WERI-Rb-1 (cell line): ENCODE results near the gene RTP2.

ENCODE experiments used
- DNase-seq: peaks from one replicate; pipeline ENCODE4 v3.0.0-alpha.2; 2020
- H3K27ac ChIP-seq: fragments of 250-450 bp; sonication (Bioruptor Pico); 2 replicates; pipeline ENCODE4 v1.5.1; 2020; ENCODE audit warnings: mild to moderate bottlenecking, moderate library complexity
- H3K27me3 ChIP-seq: fragments of 250-450 bp; sonication (Bioruptor Pico); 2 replicates; pipeline ENCODE4 v1.5.1; 2021; ENCODE audit warnings: mild to moderate bottlenecking, low read depth, moderate library complexity; ENCODE audit not compliant: insufficient read depth, severe bottlenecking
- H3K36me3 ChIP-seq: fragments of 250-450 bp; sonication (Bioruptor Pico); 2 replicates; pipeline ENCODE4 v1.5.1; 2020; ENCODE audit warnings: mild to moderate bottlenecking, moderate library complexity
- H3K4me3 ChIP-seq: 2 replicates; pipeline ENCODE4 v1.5.1; 2011; ENCODE audit warnings: low read depth, mild to moderate bottlenecking, control low read depth, low read length
- H3K9me3 ChIP-seq: fragments of 250-450 bp; sonication (Bioruptor Pico); 2 replicates; pipeline ENCODE4 v1.5.1; 2021; ENCODE audit warnings: mild to moderate bottlenecking, moderate library complexity; ENCODE audit not compliant: severe bottlenecking
- TF ChIP-seq, protein P1 (sequence below): IDR thresholded peaks from 2 replicates; pipeline ENCODE4 v1.5.1; 2011; ENCODE audit warnings: low read depth, mild to moderate bottlenecking, control low read depth, inconsistent platforms, low read length

Gene RTP2

DNA sequence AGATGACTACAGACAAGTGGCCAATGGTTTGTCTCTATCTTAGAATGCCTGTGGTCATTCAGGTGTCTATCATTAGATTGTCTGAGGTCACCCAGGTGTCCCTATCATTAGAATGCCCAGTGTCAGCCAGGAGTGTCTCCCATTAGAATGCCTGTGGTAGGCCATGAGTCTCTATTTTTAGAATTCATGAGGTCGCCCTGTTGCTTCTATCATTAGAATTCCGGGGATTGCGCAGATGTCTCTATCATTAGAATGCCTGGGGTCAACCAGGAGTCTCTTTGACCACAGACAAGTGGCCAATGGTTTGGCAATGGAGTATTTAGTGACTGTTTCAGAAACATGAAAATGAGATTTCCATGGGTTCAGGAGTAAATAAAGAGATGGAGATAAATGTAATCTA is 7.6 kb downstream of the RTP2 start:
- H3K27me3 ChIP-seq = peaks cover 50% of the 10 kb centered on the region
- no peak for DNase-seq

GRCh38 chr3:187693431-187693830 is 8.9 kb downstream of the RTP2 start:
- H3K27me3 ChIP-seq = peaks cover 58% of the 10 kb centered on the region
- TF ChIP-seq, protein P1, sequence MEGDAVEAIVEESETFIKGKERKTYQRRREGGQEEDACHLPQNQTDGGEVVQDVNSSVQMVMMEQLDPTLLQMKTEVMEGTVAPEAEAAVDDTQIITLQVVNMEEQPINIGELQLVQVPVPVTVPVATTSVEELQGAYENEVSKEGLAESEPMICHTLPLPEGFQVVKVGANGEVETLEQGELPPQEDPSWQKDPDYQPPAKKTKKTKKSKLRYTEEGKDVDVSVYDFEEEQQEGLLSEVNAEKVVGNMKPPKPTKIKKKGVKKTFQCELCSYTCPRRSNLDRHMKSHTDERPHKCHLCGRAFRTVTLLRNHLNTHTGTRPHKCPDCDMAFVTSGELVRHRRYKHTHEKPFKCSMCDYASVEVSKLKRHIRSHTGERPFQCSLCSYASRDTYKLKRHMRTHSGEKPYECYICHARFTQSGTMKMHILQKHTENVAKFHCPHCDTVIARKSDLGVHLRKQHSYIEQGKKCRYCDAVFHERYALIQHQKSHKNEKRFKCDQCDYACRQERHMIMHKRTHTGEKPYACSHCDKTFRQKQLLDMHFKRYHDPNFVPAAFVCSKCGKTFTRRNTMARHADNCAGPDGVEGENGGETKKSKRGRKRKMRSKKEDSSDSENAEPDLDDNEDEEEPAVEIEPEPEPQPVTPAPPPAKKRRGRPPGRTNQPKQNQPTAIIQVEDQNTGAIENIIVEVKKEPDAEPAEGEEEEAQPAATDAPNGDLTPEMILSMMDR = no peak
- no peak for DNase-seq
- no peak overlapping the region for H3K4me3 ChIP-seq
- H3K36me3 ChIP-seq = no peaks in the 10 kb centered on the region
- H3K27ac ChIP-seq = no peak overlapping the region
- H3K9me3 ChIP-seq = no peaks in the 10 kb centered on the region

More for the DNA sequence above, 7.6 kb downstream of the RTP2 start:
- Histone ChIP-seq H3K9me3 (no peaks in the 10 kb centered on the region), H3K27ac (no peak overlapping the region), H3K4me3 (no peak overlapping the region), H3K36me3 (no peaks in the 10 kb centered on the region)
- TF ChIP-seq, protein P1 = no peak

GRCh38 chr3:187689984-187690383 is 12.4 kb downstream of the RTP2 start:
- TF ChIP-seq, protein P1 = no peak
- DNase-seq = no peak
- Histone ChIP-seq H3K36me3 (no peaks in the 10 kb centered on the region), H3K27me3 (peaks cover 40% of the 10 kb centered on the region), H3K27ac (no peak overlapping the region), H3K9me3 (peaks cover 5% of the 10 kb centered on the region), H3K4me3 (no peak overlapping the region)

DNA sequence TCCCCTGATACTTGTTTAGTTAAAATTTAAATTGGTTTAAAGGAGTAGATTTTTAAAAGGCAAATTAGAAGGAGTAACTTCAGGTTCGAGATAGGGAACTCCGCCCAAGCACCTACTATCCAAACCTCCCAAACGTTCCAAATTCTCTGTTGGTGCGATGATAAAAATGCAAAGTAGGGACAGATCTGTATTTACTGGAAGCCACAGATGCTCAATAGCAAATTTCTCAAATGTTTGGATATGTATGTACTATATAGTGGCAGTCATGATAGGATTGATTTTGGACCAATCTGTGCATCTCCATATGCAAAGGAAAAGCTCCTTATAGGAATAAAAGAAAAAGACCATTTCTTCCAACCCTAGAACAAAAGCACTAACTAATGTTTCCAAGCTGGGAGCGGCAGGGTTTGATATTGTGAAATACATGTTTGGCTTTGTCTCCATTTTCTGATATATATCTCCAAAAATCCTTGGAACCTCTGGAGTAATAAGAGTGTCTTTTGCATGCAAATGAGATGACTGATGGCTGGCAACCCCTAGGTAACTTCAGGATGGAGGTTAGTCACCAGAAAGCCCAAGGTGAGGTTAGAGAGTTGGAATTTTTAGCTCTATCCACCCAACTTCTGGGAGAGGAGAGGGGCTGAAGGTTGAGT is 15.6 kb downstream of the RTP2 start:
- Histone ChIP-seq H3K9me3 (peaks cover 5% of the 10 kb centered on the region), H3K27me3 (peaks cover 25% of the 10 kb centered on the region), H3K27ac (no peak overlapping the region), H3K36me3 (no peaks in the 10 kb centered on the region), H3K4me3 (no peak overlapping the region)
- TF ChIP-seq, protein P1 = no peak
- no peak for DNase-seq

- no peak for DNase-seq
- Histone ChIP-seq H3K36me3 (no peaks in the 10 kb centered on the region), H3K4me3 (no peak overlapping the region), H3K9me3 (peaks cover 5% of the 10 kb centered on the region), H3K27ac (no peak overlapping the region), H3K27me3 (peaks cover 19% of the 10 kb centered on the region)
- TF ChIP-seq, protein P1 = no peak
Observed at GRCh38 chr3:187685948-187686347, 16.4 kb downstream of the RTP2 start.

DNA sequence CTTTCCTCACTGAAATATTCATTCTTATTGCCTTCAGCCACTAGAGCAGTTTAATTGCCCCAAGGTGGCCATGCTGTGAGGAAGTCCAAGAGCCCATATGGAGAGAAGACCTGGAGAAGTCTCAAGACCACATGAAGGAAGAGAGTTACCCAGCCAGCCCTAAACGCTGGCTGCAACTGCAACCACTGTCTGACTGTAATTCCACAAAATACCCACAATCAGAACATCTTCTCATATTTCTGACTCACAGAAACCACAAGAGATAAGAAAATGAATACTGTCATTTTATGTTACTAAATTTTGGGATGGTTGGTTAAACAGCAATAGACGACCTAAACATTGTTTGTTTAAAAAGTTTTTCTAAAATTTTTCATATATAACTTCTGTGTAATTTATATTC is 17.5 kb downstream of the RTP2 start:
- Histone ChIP-seq H3K36me3 (no peaks in the 10 kb centered on the region), H3K9me3 (peaks cover 5% of the 10 kb centered on the region), H3K27ac (no peak overlapping the region), H3K4me3 (no peak overlapping the region), H3K27me3 (peaks cover 12% of the 10 kb centered on the region)
- no peak for DNase-seq
- TF ChIP-seq, protein P1 = no peak
